Coronary artery (tissue), 2 donors: ENCODE data around the gene AQP10.
"Not testable (repeated sequence)": the region's sequence is repeated elsewhere in the genome, so short reads cannot be mapped to it uniquely, and the experiment has no call there.

ENCODE experiments used
- DNase-seq: peaks from one replicate; pipeline ENCODE4 v3.0.0-alpha.2; 2017; ENCODE audit warnings: low spot score
- H3K27ac ChIP-seq, 2 donors: fragments of 200-600 bp; sonication (generic); one replicate each; pipeline ENCODE4 v1.5.1; 2016 to 2019
- H3K4me3 ChIP-seq: fragments of 200-600 bp; sonication (generic); 2 replicates; pipeline ENCODE4 v1.5.1; 2016; ENCODE audit warnings: mild to moderate bottlenecking, moderate library complexity
- CTCF ChIP-seq: fragments of 200-600 bp; sonication (generic); IDR thresholded peaks from one replicate; pipeline ENCODE4 v1.5.1; 2019; ENCODE audit warnings: antibody characterized with exemption

Gene AQP10

GRCh38 chr1:154295408-154296235 is 25.3 kb upstream of the AQP10 start:
- no peak for DNase-seq
- Histone ChIP-seq H3K4me3 (no peak overlapping the region), H3K27ac (no peak overlapping the region)
- TF ChIP-seq CTCF, result no peak

GRCh38 chr1:154301582-154301981 is 19.3 kb upstream of the AQP10 start:
- Histone ChIP-seq H3K4me3 (no peak overlapping the region), H3K27ac (no peak overlapping the region)
- TF ChIP-seq CTCF, result no peak
- no peak for DNase-seq

- Histone ChIP-seq H3K4me3 (no peak overlapping the region), H3K27ac (no peak overlapping the region)
- DNase-seq, result no peak
- TF ChIP-seq CTCF, result no peak
Observed at GRCh38 chr1:154304664-154305337, 16.1 kb upstream of the AQP10 start.

GRCh38 chr1:154306151-154306550 is 14.7 kb upstream of the AQP10 start:
- no peak for TF ChIP-seq CTCF
- DNase-seq, result no peak

GRCh38 chr1:154307670-154308270 is 13.1 kb upstream of the AQP10 start:
- DNase-seq, H3K4me3 ChIP-seq, H3K27ac ChIP-seq: not testable (repeated sequence)

More at GRCh38 chr1:154306151-154306550, 14.7 kb upstream of the AQP10 start:
- no peak overlapping the region for H3K27ac ChIP-seq
- no peak overlapping the region for H3K4me3 ChIP-seq

- not testable (repeated sequence) for H3K27ac ChIP-seq, DNase-seq, H3K4me3 ChIP-seq
Observed at GRCh38 chr1:154309136-154309535, 11.8 kb upstream of the AQP10 start.

GRCh38 chr1:154312229-154313065 is 8.4 kb upstream of the AQP10 start:
- not testable (repeated sequence) for H3K4me3 ChIP-seq, DNase-seq

GRCh38 chr1:154313066-154313356 is 7.9 kb upstream of the AQP10 start:
- no peak overlapping the region for H3K4me3 ChIP-seq
- H3K27ac ChIP-seq, result no peak overlapping the region
- no peak for DNase-seq
- no peak for TF ChIP-seq CTCF

More at GRCh38 chr1:154312229-154313065, 8.4 kb upstream of the AQP10 start:
- not testable (repeated sequence) for H3K27ac ChIP-seq

GRCh38 chr1:154314226-154314625 is 6.7 kb upstream of the AQP10 start:
- not testable (repeated sequence) for H3K27ac ChIP-seq, DNase-seq, H3K4me3 ChIP-seq
